IPS-18c (cell line): ENCODE data around the gene MKX.

Experiments used
- H3K4me3 ChIP-seq: 2 replicates; pipeline ENCODE4 v1.7.0; 2013; ENCODE audit warnings: low read depth, mild to moderate bottlenecking, low read length, moderate library complexity; ENCODE audit not compliant: insufficient read depth
- H3K9me3 ChIP-seq: one replicate; pipeline ENCODE4 v1.6.1; 2013; ENCODE audit warnings: mild to moderate bottlenecking, low read length, moderate library complexity; ENCODE audit not compliant: control insufficient read depth, insufficient read depth

Gene MKX

DNA sequence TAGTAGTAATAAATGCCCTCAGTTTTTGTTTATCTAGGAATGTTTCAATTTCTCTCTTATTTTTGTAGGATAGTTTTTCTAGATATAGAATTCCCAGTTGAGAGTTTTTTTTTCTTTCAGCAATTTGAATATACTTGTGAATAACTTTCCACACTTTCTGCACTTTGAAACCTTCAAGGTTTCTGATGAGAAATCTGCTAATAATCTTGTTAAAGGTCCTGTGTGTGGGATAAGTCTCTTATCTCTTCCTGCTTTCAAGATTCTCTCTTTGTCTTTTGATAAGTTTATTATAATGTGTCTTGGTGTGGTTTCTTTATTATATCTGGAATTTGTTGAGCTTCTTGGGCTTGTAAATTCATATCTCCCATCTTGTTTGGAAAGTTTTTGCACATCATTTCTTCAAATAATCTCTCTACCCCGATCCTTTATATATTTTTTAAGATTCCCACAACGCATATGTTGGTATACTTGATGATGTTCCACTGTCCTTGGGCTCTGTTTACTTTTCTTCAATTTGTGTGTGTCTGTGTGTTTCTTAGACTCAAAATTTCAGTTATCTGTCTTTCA is 103.5 kb downstream of the MKX start:
- no peaks in the 10 kb centered on the region for H3K9me3 ChIP-seq
- no peak overlapping the region for H3K4me3 ChIP-seq

DNA sequence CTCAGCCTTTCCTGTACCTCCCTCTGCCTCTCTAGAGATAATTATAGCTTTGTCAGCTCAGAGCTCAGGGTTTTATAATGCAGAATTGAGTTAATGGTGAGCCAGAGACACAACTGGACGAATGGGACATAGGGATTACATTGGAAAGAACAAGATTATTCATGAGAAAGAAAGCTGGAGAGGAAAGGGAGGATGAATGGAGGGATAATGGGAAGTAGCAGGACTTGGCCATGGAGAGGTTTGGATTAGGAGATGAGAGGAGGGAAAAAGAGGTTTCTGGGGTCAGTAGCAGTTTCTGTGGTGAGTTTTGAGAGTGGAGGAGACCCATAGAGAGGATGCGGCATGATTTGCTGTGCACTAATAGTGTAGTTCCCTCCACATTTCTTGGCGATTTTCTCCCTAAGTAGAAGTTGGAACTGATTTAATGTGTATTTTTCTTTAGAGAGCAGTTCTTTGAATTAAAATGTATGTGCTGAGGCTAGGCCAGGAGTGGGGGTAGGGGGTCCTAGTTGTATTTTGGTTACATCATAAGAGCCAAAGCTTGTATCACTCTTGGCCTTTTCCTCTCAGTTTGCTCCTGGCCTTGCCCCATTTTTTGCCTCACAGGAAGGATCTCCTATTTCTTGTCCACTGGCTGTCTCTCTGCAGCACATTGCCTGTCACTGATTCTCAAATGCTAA is 107.4 kb downstream of the MKX start:
- no peak overlapping the region for H3K4me3 ChIP-seq
- H3K9me3 ChIP-seq: no peaks in the 10 kb centered on the region

DNA sequence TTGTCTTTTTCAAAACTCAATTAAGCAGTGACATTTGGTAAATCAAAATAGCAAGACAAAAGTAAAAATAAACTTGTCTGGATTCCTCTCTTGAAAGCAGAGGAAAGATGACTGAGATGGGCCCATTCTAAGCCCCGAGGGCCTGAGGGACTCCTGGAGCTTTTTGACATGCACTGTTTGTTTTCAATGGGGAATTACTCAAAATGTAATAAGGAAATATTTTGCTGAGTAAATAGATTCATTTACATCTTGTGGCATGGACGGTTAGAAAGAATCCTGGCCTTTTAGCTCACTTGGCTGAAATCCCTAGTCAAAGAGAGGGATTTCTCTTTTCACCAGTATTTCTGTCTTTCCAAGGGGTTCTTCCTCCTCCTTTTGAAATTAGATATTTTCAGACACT is 108.0 kb downstream of the MKX start:
- H3K4me3 ChIP-seq: no peak overlapping the region

DNA sequence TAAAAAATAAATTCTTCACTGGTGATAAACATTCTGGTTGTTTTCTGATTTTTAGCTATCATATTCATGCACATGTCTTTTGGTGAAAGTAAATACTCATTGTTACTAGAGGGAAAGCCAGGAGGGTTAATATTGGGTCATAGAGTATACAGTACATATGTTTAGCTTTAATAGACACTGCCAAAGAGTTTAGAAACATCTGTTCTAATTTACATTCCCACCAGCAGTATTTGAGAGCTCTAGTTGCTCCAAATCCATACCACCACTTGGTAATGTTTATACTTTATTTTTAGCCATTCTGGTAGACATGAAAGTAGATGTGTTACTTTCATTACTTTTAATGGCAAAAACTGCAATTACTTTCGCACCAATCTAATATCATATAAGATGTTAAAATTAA is 108.8 kb downstream of the MKX start:
- no peak overlapping the region for H3K4me3 ChIP-seq
- no peaks in the 10 kb centered on the region for H3K9me3 ChIP-seq

More for the DNA sequence above, 108.0 kb downstream of the MKX start:
- H3K9me3 ChIP-seq: no peaks in the 10 kb centered on the region

DNA sequence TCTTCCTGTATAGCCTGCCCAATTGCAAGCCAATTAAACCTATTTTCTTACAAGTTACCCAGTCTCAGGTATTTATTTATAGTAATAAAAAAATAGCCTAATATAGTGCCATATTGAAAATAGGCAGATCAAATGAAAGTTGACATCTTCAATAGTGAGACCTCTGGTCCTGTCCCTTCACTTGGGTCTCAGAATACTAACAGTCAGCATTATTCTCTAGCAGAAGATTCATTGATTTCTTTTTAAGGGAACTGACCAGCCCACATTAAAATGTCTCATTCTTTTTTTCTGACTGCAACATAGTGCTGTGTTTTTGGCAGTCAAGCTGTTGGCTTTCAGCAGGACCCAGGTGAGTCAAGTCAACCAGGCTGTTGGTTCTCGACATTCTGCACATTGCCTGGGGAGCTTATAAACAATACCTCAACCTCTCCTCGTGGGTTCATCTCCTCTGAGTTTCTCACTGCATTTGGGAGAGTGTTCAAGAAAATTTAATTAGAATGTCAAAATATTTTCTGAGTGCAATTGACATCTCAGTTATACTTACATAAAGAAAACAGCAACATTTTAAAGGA is 109.8 kb downstream of the MKX start:
- Histone ChIP-seq H3K4me3 (no peak overlapping the region), H3K9me3 (no peaks in the 10 kb centered on the region)

DNA sequence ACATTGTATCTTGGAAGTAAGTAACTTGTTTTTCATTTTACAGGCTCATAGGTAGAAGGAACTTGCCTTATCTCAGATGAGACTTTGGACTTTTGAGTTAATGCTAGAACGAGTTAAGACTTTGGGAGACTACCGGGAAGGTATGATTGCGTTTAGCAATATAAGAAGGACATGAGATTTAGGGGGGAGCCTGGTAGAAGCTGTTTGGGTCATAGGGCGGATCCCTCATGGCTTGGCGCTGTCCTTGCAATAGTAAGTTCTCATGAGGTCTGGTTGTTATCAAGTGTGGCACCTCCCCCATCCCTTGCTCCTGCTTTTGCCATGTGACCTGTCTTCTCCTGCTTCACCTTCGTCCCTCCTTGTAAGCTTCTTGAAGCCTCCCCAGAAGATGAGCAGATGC is 110.3 kb downstream of the MKX start:
- no peaks in the 10 kb centered on the region for H3K9me3 ChIP-seq
- no peak overlapping the region for H3K4me3 ChIP-seq

DNA sequence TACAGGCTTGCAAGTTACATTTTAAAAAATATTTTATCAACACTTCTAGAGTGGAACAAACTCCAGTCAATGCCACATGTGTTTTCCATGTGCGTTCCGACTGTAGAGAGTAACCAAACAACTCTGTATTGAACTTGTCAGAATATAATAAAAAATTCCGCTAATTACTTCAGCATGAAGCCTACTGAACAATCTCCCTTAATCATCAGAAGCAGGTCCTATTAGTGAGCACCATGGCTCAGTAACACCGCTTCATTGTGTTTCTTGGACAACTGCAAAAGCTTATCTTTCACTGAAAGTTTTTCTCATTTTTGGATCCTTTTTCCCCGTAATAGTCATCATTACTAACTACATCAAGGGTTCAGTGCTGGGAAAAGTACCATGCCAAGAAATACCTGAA is 117.0 kb downstream of the MKX start:
- H3K4me3 ChIP-seq: no peak overlapping the region
- H3K9me3 ChIP-seq: no peaks in the 10 kb centered on the region

DNA sequence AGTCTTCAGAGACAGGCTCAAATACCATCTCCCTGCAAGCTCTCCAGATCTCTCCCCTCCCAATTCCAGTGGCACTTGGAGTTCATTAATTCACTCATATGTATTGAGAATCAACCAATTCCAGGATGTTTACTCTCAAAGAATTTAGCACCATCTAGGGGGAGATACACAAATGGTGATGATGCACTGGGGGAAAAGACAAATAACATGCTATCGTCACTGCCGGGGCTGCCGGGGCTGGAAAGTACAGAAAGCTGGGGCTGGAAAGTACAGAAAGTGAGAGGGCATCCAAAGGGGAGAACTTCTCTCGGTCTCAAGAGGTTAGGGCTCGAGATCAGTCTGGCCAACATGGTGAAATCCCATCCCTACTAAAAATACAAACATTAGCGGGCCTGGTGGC is 118.7 kb downstream of the MKX start:
- Histone ChIP-seq H3K4me3 (no peak overlapping the region), H3K9me3 (no peaks in the 10 kb centered on the region)

DNA sequence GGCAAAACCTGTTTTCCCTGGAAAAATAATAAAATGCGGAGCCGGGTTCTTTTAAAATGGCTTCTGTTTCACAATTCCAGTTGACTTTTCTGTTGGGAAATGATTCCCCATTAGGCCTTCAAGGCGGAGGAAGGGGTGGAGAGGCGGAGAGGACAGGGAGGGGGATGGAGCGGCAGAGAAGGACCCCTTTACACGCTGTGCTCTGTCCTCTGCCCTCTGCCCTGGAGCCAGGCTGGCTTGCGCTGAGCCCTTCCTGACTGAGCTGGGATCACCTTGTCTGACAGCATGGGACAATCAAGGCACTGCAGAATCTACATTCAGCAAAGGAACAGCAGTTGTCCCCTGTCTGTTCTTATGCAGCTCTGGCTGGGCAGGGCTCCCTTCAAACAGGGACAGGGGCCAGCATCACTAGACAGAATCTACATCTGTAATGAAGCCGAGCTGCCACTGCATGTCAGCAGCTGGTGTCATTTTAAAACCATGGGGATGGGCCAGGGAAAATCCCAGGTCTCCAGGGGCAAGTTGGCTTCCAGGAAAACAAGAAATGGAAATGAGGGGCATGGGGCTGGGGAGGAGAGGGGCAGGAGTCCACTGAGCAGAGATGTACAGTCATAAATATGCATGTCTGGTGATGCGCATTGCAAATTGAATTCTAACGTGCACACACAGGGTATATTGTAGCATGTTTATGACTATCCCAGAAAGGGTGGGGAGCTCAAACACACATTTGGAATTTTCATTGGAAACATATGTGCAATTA is 120.0 kb downstream of the MKX start:
- Histone ChIP-seq H3K9me3 (no peaks in the 10 kb centered on the region), H3K4me3 (peak overlapping the region; percentile 1; the same call in 1 of the 2 replicates)

DNA sequence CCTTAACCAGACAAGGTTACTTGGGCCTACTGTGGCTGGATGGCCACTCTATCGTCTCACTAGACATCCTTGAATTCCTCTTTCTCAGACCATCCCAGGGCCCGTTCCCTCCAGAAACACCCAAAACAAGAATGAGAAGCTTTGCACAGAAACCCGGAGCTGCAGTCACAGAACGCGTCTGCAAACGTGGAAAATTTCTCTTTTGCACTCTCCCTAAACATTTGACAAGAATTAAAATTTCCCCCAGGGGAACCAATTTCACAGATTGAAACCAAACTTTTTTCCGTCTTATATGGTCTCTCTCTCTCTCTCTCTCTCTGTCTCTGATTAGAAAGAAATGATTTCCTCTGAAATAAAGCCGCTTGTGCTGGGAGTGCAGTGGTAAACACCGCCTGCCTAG is 120.7 kb downstream of the MKX start:
- no peaks in the 10 kb centered on the region for H3K9me3 ChIP-seq
- peak overlapping the region; percentile 1; the same call in 1 of the 2 replicates for H3K4me3 ChIP-seq
